Fibroblast of the aortic adventitia (primary cell): ENCODE results near the gene ZFP36. TPM values are rescaled to one million over a fixed set of nuclear protein-coding genes. Genes with fewer than 3 reads are reported as not detected.
A peak's percentile ranks its signal among the peaks of the same experiment; 100 is the strongest.

Source experiments
- DNase-seq: peaks from one replicate; pipeline ENCODE4 v3.0.0-alpha.2; 2010; ENCODE audit warnings: low read depth
- H3K4me3 ChIP-seq: 2 replicates; pipeline ENCODE4 v1.5.1; 2011; ENCODE audit warnings: low read depth, mild to moderate bottlenecking, control low read depth, low read length, moderate library complexity
- CTCF ChIP-seq: IDR thresholded peaks from 2 replicates; pipeline ENCODE4 v1.5.1; 2011; ENCODE audit warnings: mild to moderate bottlenecking, low read length, control low read depth, inconsistent platforms; ENCODE audit not compliant: insufficient read depth
- total RNA-seq: library from RNA; depleted of rRNA; stranded (reverse); fragments of >200 nt; gene quantifications from 2 replicates; pipeline ENCODE4 v1.2.3, GENCODE V29; 2012; ENCODE audit warnings: low replicate concordance

The ZFP36 gene
- total RNA-seq, 1 donor: 18.3 TPM

DNA sequence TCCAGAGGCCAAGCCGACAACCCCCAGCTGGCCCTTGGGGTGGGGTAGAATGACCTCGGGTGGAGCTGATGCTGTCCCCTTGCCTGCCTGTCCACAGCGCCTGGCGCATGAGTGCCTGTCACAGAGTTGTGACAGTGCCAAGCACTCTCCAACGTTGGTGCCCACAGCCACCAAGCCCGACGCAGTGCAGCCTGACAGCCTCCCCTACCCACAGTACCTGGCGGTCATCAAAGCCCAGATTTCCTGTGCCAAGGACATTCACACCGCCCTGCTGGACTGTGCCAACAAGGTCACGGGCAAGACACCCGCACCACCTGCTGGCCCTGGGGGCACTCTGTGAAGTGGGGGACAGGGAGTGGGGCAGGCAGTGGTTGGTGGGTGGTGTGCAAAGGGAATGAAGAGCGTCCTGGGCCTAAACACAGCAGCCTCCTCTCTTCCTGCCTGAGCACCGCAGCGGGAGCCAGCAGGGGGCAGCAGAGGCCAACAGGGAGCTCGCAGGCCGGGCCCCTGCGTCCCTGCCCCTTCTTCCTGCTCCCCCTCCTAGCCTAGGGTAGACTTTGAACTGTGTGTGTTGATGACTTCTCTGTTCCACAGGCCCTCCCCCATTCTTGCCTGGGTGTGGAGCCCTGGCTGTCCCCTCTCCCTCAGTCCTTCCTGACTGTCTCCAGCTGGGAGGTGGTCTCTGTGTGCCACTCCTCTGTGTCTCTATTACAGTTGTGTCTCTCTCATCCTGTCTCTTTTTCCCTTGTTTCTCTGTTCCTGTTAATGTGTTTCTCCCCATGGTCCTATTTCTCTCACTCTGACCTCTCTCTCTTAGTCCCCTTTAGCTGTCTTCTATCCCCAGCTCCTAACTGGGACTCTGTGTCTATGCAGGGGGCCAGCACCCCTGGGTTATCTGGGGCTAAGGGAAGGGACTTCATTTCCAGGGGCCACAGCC, 9.0 kb upstream of the ZFP36 start:
- no peak overlapping the region for H3K4me3 ChIP-seq
- DNase-seq: peak; percentile 83
- TF ChIP-seq CTCF: peak; percentile 99

- DNase-seq: peak; percentile 84
- no peak for TF ChIP-seq CTCF
- no peak overlapping the region for H3K4me3 ChIP-seq
Observed at GRCh38 chr19:39398297-39398864, 8.3 kb upstream of the ZFP36 start.

- no peak for DNase-seq
- no peak for TF ChIP-seq CTCF
- H3K4me3 ChIP-seq: no peak overlapping the region
Observed at GRCh38 chr19:39399668-39400050, 7.0 kb upstream of the ZFP36 start.

- H3K4me3 ChIP-seq: no peak overlapping the region
- DNase-seq: no peak
- TF ChIP-seq CTCF: no peak
Observed at GRCh38 chr19:39400061-39400460, 6.6 kb upstream of the ZFP36 start.

- TF ChIP-seq CTCF: no peak
Observed at GRCh38 chr19:39401070-39401548, 5.5 kb upstream of the ZFP36 start.

DNA sequence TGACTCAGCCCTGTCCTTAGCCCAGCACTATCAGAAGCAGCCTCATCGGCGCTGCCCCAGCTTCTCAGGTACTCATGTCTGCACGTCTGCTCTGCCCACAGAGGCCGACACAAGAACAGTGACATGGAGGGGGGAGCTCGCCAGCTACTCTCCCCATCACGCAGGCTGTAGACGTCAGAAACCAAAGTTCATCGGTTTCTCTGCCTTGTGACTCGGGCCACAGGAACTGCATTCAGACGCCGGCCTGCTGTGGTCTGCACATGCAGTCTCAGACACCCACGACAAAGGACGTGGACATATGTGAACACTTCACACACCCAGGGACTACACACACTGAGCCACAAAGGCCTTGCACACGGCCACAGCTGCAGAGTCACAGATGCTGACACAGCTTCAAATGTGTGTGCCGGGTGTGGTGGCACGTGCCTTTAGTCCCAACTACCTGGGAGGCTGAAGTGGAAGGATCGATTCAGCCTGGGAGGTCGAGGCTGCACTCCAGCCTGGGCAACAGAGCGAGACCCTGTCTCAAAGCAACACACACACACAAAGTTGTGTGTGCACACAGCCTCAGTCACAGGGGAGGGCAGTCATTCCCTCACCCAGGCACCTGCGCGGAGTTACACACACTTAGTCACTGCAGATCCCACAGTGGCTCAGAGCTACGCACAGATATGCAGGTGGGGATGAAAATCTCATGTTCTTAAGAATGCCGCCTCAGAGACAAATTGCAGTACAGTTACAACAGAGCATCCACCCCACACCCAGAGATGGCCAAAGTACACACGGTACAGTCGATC, 4.9 kb upstream of the ZFP36 start:
- DNase-seq: peak; percentile 77
- H3K4me3 ChIP-seq: no peak overlapping the region
- no peak for TF ChIP-seq CTCF

More at GRCh38 chr19:39401070-39401548, 5.5 kb upstream of the ZFP36 start:
- H3K4me3 ChIP-seq: no peak overlapping the region
- DNase-seq: no peak
